Measurements from ENCODE around the gene WDTC1. TPM values are rescaled to one million over a fixed set of nuclear protein-coding genes. Genes with fewer than 3 reads are reported as not detected.

The WDTC1 gene
- total RNA-seq, 1 experiment from 2014 or later = 26.6 TPM

GRCh38 chr1:27321813-27322568 is 87.6 kb downstream of the WDTC1 start, which contains the start of gene TMEM222:
TMEM222 (plus strand) TSS chr1:27322163; CDS start chr1:27322198, 35 bp downstream.
- peaks cover 7 to 21% of the 10 kb centered on the region in 2 experiments; a peak in 3 of 4 replicates for H3K4me1 ChIP-seq (ENCODE audit: control insufficient read depth in 1 of 2, insufficient read depth in 2 of 2, low read length in 2 of 2)
- peaks cover 11 to 26% of the 10 kb centered on the region in 2 experiments; a peak in 3 of 4 replicates for H3K36me3 ChIP-seq (ENCODE audit: control insufficient read depth in 1 of 2, insufficient read depth in 2 of 2, low read length in 2 of 2)
- BruUV-seq (replicated peaks) = no TSS peak
- ChIA-PET POLR2A (interaction anchor here (1.0 kb wide), 1 partner anchor 44 kb away, joined by 4 read pairs; no protein-coding TSS in a partner anchor), RAD21 (ENCODE audit: low non-redundant PET in 1 of 2, low total read pairs in 2 of 2, uncharacterized antibody in 2 of 2, unreplicated experiment in 2 of 2) (no interaction called here), CTCF (interaction anchor here (0.6 to 1.2 kb wide), 2 partner anchors 69 to 212 kb away, joined by 3 read pairs; no protein-coding TSS in a partner anchor)
- H3K27ac ChIP-seq (ENCODE audit: low read depth, low read length) = peak within 1 kb of the TSS; percentile 81
- no peaks in the 10 kb centered on the region for H3K9me2 ChIP-seq (ENCODE audit: insufficient read depth)
- H3K27me3 ChIP-seq (ENCODE audit: insufficient read depth, low read length) = no peaks in the 10 kb centered on the region
- peak within 1 kb of the TSS; percentile 91 for H3K4me2 ChIP-seq (ENCODE audit: low read length)
- peak; percentile 96 for ATAC-seq
- H3K9me3 ChIP-seq (ENCODE audit: control insufficient read depth in 1 of 2, insufficient read depth in 1 of 2, low read depth in 1 of 2, low read length in 2 of 2) = no peaks in the 10 kb centered on the region
- peaks cover 49% of the 10 kb centered on the region for H3K79me2 ChIP-seq (ENCODE audit: insufficient read depth, low read length)
- DNase-seq (ENCODE audit: low read depth, low spot score) = peak; percentile 92
- intact Hi-C loops (cut with micrococcal nuclease) = no loop called here
- peak within 1 kb of the TSS; percentile 99 for H3K9ac ChIP-seq (ENCODE audit: low read length)
- H4K20me1 ChIP-seq (ENCODE audit: insufficient read depth) = no peaks in the 10 kb centered on the region
- peak within 1 kb of the TSS; percentile 99 to 100 for H3K4me3 ChIP-seq (replicated peaks in 1 of 2; ENCODE audit: low read depth in 1 of 2, low read length in 2 of 2)
- peak within 1 kb of the TSS; percentile 88 for H2AFZ ChIP-seq (ENCODE audit: low read depth, low read length, poor library complexity, severe bottlenecking)
- TF ChIP-seq POLR2A (IDR thresholded peaks at IDR 0.05; ENCODE audit: borderline replicate concordance, extremely low read depth, insufficient read depth, insufficient read length) (peak; percentile 69), YY1 (IDR thresholded peaks at IDR 0.05; ENCODE audit: extremely low read depth, insufficient replicate concordance, low read depth, low read length) (peak; percentile 84), ZNF274 (IDR thresholded peaks at IDR 0.05; ENCODE audit: low read depth, low read length) (no peak), SP1 (IDR thresholded peaks at IDR 0.05; ENCODE audit: low read depth) (peak; percentile 91), CTCF (IDR thresholded peaks at IDR 0.05 in 2 of 3, conservative IDR thresholded peaks at IDR 0.05 in 1 of 3; ENCODE audit: borderline replicate concordance in 1 of 3, insufficient read depth in 1 of 3, low read depth in 2 of 3, low read length in 2 of 3) (no peak), REST (IDR thresholded peaks at IDR 0.05; ENCODE audit: low read depth) (no peak), CBX3 (IDR thresholded peaks at IDR 0.05; ENCODE audit: low read depth) (peak; percentile 99), SRF (IDR thresholded peaks at IDR 0.05; ENCODE audit: low read depth) (peak; percentile 92), CEBPB (IDR thresholded peaks at IDR 0.05; ENCODE audit: low read depth) (peak; percentile 83; the same call in 1 of the 2 replicates), POLR2AphosphoS5 (IDR thresholded peaks at IDR 0.05; ENCODE audit: low read depth, low read length) (peak; percentile 88), ATF3 (IDR thresholded peaks at IDR 0.05) (no peak), FOSL1 (IDR thresholded peaks at IDR 0.05; ENCODE audit: low read depth) (0 out of 2 replicates have a peak, but pooled peaks have one; percentile 25), EZH2phosphoT487 (IDR thresholded peaks at IDR 0.05; ENCODE audit: borderline replicate concordance) (no peak), RAD21 (IDR thresholded peaks at IDR 0.05; ENCODE audit: low read depth) (no peak), EGR1 (IDR thresholded peaks at IDR 0.05; ENCODE audit: low read depth) (peak; percentile 98), ZFX (IDR thresholded peaks at IDR 0.05) (peak; percentile 86), MAX (IDR thresholded peaks at IDR 0.05) (peak; percentile 97), ELF1 (IDR thresholded peaks at IDR 0.05; ENCODE audit: borderline replicate concordance, low read depth) (peak; percentile 98), TCF7L2 (IDR thresholded peaks at IDR 0.05; ENCODE audit: borderline replicate concordance, extremely low read depth, insufficient read depth, insufficient read length) (peak; percentile 91), JUND (IDR thresholded peaks at IDR 0.05) (peak; percentile 58; the same call in 1 of the 2 replicates)

Measured in HCT116 (cell line).